Loucy (cell line): ENCODE data around the gene RCN1.

Source experiments
- CTCF ChIP-seq: fragments of 200-600 bp; sonication (generic); conservative IDR thresholded peaks from 2 replicates; pipeline ENCODE4 v1.5.1; 2014; ENCODE audit warnings: mild to moderate bottlenecking, antibody characterized with exemption, low read length
- EZH2phosphoT487 ChIP-seq: fragments of 200-600 bp; IDR thresholded peaks from 2 replicates; pipeline ENCODE4 v1.6.1; 2018; ENCODE audit warnings: antibody characterized with exemption, mild to moderate bottlenecking, moderate library complexity, borderline replicate concordance

GRCh38 chr11:32131321-32131720 is 40.4 kb downstream of the RCN1 start:
- TF ChIP-seq CTCF (no peak), EZH2phosphoT487 (no peak)
